ENCODE measurements around the gene SMAD2.

SMAD2 gene

DNA sequence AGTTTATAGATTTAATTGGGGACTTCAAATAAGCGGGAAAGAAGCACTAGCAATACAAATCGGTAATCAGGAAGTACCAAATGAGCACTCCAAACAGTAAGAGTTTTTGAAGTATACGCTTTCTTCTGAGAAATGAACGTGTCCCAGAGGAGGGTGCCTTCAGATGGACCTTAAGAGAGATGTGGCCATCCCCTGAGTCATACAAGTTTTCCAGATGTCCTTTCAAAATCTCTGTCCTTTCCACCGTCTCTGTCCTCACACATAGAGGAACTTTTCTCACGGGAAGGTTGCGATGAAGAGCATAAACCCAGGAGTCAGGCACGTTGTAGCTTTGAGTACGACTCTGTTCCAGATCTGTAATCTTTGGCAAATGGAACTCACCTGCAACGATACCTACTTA, 1.7 kb upstream of the SMAD2 start:
- DNase-seq (ENCODE audit: low read depth, low spot score): no peak

DNA sequence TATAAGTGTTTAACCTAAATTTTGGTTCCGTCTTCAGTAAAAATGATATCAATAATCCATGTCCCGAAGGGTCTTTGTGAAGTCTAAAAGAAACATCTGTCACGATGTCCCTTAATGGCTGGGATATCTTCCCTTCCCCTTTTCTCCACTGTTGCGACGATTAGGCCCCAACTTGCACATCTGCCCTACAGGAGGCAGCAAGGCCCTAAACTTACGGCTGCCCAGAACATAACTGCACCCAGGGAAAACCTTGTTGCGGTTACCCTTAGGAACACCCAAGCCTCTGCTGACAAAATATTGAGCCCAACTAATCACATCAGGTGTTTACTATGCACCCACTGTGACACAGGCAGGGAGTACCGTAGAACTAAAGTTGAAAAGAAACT, 1.3 kb upstream of the SMAD2 start:
- no peak for DNase-seq (ENCODE audit: low read depth, low spot score)

DNA sequence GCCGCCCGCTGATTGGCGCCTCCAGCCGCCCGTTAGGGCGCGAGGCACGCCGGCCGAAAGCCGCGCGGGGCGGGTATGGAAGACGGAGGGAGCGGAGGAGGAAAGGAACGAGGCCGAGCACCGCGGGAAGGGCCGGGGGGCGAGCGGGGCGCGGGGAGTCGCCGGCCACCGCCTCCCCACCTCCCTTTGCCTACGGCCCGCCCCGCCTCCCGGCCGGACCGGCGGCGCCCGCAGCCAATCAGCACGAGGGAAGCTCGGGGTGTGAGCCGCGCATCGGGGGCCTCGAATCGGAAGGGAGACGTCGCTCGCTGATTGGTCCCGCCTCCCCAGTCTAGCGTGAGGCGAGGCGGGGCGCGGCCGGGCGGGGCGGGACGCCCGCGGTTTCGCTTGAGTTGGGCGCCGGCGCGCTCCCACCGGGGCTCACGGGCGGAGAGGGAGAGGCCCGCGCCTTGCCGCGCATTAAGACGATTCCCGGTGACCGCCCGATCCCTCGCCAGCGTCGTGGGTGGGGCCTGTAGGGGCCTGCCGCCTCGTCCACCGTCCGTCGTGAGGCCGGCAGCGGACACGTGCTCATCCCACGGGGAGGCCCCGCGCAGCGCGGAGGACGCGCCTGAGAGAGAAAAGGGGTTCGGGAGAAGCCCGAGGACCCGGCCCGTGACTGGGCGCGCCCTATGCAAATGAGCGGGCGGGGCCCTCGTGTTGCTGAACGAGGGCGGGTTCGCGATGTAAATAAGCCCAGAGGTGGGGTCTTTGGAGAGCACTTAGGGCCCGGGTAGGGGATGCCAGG, 665 bp upstream of the SMAD2 start:
- DNase-seq (ENCODE audit: low read depth, low spot score): peak; percentile 89

DNA sequence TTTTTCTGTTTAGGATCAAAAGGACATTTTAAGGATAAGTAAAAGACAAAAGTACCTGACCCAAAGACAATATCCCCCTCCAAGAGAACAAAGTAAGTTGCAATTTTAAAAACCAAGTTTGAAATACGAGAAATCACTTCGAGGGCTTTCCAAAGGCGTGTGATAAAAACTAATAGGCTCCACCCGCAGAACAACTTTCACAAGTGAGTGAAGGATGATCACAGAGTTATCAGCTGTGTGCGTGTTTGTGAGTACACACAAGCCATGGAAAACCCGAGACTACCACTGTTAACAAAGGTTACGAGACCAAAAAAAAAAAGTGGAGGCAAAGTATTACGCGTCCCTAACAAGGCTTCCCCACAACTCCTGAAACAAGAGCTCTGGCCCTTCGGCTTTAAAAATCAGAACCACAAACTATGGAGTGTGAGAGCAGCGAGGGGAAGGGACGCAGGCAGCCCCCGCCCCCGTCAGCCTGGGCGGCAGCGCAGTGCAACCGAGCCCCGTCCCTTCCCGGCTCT, 719 bp downstream of the SMAD2 start:
- DNase-seq (ENCODE audit: low read depth, low spot score): no peak

DNA sequence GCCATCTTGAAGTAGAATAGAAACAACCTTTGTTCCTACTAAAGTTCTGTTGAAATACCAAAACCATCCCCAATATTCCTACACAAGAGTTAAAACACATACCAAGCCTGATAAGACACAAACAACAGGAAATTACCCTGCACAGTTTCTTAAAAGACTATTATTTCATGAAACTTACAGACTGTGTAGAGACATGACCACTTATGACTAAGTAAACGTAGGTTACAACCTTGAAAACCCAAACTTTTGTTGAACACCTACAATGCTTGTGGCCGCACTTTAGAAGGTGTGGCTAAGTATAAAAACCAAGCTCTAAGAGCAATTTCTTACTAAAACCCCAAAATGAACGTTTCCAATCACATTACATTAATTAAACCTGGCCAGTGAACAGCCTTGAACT, 2.0 kb downstream of the SMAD2 start:
- no peak for DNase-seq (ENCODE audit: low read depth, low spot score)

DNA sequence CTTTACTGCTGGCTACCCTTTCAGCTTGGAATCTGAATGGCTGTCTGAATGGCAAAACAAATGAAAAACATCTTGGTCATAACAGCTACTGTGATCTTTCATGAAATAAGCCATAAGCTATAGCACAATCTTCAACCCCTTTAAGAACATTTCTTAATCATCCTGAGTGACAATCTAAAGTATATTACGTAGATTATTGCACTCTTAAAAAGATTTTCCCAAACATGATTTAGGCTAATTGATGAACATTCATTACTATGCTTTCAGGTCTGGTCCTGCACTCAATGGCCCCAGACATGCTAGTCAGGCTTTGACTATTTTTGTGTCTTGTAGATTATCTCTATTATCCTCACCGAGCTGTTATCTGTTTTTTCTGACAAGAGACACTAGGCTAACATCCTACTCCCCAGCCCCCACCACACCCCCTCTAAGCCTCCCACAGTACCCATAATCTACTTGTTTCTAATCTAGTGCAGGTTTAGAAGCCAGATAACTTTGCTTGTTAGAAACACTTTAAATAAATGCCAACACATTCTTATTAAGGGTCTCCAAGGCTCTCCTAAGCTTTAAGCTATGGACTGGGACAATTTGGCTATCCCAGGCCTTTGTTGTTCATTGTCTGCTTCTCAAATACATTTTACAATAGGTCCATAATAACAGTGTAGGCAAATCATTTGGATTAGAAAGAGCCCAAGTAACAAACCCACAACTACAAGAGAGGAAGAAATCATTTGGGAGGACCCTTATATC, 4.2 kb downstream of the SMAD2 start:
- DNase-seq (ENCODE audit: low read depth, low spot score): no peak

DNA sequence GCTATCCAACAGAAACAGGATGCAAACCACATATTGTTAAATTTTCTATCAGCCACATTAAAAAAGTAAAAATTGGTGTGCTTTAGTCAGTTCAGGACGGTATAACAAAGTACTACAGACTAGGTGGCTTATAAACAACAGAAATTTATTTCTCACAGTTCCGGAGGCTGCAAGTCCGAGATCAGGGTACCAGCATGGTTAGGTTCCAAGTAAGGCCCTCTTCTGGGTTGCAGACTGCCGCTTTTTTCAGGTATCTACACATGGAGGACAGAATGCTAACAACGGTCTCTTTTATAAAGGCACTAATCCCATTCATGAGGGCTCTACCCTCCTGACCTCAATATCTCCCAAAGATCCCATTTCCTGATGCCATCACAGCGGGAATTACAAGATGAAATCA, 10.5 kb downstream of the SMAD2 start:
- no peak for DNase-seq (ENCODE audit: low read depth, low spot score)

DNA sequence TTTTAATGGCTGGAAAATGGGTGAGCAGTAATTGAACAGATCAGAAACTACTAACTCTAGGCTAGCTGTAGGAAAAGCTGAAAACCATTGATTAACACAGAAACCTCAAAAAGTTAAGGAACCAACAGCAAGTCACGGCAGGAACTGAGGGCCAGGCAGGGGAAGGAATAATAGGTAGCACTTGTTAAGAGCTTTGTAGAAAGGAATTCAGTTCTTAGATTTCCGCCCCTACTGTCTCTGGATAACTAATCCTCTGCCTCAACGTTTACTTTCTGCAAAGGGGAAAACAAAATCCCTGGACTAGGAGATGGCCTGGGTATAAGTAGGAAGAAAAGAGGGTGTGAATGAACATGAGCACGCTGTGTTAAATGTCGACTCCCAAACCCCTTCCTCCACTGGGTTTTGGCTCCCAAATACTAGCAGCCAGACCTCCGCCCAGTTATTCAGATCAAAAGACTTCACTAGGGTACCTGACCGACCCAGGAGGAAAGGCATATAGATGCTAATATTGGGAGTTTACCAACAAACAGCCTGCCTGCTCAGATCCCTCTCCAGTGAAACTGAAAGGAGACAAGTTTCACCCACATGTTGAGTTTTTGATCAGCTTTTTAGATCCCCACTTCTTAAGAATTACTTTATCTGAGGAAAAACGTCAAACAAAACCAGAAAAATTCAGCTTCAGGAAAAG, 12.4 kb downstream of the SMAD2 start:
- DNase-seq (ENCODE audit: low read depth, low spot score): no peak

DNA sequence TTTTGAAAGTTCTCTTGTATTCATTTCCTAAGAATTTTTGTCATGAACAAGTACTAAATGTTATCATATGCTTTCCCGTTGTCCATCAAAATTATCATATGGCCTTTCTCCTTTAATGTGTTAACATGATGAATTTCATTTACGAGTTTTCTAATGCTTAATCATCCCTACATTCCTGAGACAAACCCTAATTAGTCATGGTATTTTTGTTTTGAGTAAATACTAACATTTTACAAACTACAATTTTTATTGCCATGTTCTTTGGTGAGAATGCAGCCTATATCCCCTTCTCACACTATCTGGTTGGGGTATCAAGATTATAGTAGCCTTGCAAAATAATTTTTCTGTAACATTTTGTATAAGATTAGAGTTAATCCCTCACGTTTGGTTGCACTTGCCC, 14.5 kb downstream of the SMAD2 start:
- no peak for DNase-seq (ENCODE audit: low read depth, low spot score)

DNA sequence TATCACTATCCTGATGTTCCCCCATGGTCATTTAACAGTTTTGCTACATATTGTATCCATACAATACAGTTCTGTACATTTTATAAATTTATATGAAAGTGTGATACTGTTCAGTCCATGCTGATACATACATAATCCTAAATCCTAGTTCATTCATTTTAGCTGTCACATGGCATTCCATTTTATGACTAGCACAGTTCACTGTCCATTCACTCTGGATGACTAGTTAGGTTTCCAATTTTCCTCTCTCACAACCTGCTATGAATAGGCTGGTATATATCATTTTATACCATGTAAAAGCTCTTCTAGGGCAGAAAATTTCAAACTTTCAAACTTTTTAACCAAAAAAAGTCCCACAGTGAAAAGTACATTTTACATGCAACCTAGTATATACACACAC, 15.2 kb downstream of the SMAD2 start:
- DNase-seq (ENCODE audit: low read depth, low spot score): no peak

DNA sequence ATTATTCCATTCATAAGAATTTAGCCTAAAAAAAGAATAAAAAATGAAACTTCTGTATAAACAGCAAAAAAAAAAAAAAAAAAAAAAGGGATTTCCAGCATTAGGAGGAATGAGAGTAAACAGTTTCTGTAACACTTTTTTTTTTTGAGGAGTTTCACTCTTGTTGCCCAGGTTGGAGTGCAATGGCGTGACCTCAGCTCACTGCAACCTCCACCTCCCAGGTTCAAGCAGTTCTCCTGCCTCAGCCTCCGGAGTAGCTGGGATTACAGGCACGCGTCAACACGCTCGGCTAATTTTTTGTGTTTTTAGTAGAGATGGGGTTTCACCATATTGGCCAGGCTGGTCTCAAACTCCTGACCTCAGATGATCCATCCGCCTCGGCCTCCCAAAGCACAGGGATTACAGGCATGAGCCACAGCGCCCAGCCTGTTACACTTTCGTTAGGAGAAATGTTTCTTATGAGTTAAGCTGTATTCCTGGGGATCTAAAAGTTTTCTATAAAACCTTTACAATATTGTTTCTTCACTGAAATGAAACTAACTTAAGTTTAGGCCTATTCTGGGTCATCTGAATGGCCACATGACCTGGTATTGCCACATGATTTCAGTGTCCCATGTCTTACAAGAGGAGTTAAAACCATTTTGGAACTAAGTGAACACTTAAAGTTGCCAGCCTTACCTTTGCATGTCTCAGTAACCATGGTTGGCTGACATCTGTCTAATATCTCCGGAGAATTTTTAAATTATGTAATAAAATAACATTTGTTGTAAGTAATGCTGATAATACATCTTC, 17.5 kb downstream of the SMAD2 start:
- DNase-seq (ENCODE audit: low read depth, low spot score): no peak

DNA sequence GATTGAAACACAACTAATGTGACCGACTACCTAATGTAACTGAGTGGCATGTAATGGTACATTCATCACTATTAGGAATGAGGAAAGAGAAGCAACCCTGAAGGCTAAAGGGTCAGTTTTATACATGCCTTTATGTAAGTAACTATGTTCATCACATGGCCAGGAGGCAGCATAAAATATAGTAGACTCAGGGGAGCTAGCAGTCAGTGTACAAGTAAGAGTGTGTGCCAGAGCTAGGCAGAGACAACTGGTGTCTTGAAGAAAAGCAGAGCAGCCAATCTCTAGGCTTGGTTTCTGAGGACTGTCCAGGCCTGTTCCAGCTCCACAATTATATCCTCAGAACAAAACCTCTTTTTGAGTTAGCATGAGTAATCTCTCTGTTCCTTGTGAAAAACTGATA, 18.1 kb downstream of the SMAD2 start:
- no peak for DNase-seq (ENCODE audit: low read depth, low spot score)

DNA sequence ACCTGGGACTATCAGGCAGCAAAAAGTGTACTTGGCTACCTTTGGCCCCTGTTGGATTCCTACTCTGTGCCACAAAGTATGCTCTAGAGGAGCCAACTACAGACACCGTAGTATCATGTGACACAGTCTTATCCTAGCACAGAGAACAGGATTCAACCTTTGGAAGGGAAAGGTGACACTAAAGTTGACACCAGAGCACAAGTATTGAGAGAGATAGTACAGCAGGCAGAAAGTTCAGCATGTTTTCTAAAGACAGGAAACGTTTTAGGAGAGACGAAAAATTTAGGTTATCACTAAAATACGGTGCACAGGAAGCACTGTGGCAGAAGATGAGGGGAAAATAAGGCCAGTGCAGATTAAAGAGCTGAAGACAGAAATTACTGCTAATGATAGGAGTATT, 18.6 kb downstream of the SMAD2 start:
- no peak for DNase-seq (ENCODE audit: low read depth, low spot score)

DNA sequence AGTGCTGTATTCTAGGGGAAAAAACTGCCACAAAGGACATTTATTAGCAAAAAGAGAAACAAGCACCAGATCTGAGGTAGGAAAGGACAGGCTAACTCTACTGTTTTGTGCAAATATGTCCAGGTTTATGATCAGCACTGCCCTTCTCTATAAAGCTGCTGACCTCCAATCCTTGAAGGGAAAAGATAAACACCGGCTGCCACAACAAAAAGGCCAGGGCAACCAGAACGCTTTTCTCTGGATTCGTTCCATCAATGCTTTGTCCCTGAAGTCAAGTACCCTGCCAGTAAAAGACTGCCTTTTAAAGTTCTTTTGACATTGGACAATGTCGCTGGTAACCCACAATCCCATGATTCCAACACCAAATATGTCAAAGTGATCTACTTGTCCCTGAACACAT, 21.0 kb downstream of the SMAD2 start:
- DNase-seq (ENCODE audit: low read depth, low spot score): no peak

DNA sequence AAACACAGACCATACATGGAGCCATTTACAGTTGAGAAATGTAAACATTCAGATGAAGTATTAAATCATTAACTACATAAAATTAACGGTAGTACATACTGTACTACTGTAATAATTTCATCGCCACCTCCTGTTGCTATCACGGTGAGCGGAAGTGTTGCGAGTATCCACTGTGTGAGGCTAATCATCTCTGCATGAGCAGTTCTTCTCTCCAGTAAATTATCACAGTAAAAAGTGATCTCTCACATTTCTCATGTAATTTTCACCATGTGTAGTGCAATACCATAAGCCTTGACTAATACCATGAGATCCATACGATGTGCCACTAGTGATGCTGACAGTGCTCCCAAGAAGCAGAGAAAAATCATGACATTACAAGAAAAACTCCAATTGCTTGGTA, 21.9 kb downstream of the SMAD2 start:
- DNase-seq (ENCODE audit: low read depth, low spot score): no peak

DNA sequence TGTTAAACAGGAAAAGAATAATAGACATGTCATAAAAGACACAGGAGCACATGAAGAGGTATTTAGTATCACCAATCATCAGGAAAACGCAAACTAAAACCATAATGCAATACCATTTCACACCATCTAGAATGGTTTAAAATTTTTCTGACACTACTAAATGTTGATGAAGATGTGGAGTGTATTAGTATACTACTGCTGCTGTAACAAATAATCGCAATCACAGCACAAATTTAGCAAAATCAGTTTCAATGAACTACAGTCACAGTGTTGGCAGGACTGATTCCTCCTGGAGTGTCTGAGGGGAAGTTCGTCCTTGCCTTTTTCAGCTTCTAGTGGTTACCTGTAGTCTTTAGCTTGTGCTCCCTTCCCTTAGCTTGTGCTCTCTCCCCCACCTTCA, 24.1 kb downstream of the SMAD2 start:
- no peak for DNase-seq (ENCODE audit: low read depth, low spot score)

DNA sequence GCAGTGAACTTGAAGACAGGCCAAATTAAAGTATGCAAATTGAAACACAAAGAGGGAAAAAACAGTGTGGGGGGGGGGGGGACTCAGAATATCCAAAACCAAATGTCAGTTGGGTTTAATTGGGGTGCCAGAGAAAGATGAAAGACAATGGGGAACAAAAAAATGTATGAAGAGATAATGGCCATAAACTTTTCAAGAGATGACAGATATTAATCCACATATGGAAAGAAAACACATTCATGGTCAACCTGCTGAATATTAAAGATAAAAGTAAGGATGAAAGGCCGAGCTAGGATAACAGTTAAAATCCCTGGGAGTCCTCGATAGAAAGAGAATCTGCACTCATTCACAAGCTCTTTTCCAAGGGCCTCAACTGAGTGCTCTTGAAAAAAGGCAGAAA, 26.6 kb downstream of the SMAD2 start:
- DNase-seq (ENCODE audit: low read depth, low spot score): no peak

DNA sequence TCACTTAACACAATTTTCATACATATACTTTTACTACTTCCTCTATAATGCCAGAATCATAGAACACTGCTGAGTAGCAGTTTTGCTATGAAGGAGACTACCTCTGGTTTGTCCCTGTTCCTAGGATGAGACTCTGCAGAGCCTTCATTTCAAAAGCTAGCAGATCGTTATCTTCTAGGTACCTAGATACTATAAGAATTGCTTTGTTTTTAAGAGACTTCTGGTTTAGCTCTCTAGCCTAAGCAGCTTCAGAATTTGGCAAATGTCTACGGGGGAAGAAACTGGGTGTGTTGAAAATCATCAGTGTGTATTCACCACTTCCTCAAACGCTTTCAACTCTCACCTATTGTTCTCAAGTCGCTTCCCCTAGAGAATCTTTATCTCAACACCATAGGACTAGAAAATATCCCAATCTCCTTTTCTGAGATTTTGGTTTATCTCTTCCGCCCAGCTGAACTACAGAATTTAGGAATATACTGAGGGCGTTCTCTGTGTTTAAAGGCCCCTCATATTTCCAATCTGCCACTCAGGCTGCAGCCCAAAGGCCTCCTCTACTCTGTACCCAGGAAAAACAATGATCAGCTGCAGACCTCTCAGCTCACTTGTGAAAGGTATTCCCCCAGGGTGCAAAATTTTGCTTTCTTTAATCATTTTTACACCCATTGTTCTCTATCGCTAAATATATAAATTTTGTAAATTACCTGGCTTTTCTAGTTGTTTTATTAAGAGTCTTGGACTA, 28.7 kb downstream of the SMAD2 start:
- no peak for DNase-seq (ENCODE audit: low read depth, low spot score)

DNA sequence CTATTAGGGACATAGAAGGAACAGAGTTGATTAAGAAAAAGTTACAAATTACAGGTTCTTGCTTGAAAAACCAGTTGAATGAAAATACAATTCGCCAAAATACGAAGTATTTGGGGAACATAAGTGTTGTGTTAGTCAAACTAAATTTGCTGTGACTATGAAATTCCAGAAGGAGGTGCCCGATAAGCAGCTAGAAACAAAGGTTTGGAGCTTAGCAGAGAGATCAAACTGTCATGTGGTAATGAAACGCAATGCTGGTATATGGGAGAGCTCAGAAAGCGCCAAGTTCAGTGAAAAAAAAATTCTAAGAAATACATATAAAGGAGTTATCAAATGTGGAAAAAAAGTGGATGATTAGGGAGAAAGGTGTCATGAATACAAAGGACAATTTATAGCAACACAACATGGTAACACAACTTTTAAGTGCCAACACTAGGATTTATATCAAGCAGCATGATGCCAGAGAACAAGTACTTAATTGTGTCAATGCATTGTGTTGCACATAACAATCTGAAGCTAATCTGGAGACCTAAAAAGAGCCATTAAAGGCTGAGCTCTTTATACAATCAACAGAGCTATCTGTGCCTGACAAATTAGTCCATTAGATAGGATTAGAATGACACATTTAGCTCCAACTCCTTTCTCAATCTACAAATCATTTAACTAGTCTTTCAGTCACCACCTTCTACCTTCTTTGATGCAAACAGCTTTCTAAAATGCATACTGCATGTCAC, 31.2 kb downstream of the SMAD2 start:
- DNase-seq (ENCODE audit: low read depth, low spot score): no peak

DNA sequence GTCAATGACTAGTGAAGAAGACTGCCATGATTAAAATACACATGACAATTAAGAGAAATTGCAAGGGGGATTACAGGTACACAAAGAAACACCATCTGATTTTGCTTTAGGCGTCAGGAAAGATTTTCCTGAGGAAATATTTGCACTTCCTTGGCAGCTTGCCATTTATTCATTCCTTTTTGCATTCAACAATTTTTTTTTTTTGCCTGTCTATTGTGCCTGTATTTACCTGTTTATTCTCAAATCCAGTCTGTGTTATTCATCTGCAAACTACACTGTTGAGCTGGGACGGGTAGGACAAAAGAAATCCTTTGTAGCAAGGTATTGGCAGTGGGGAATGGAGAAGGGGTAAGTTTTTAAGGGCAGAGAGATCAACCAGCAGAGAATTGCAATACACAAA, 31.8 kb downstream of the SMAD2 start:
- no peak for DNase-seq (ENCODE audit: low read depth, low spot score)
